ENCODE data around the gene TTC33.

DNA sequence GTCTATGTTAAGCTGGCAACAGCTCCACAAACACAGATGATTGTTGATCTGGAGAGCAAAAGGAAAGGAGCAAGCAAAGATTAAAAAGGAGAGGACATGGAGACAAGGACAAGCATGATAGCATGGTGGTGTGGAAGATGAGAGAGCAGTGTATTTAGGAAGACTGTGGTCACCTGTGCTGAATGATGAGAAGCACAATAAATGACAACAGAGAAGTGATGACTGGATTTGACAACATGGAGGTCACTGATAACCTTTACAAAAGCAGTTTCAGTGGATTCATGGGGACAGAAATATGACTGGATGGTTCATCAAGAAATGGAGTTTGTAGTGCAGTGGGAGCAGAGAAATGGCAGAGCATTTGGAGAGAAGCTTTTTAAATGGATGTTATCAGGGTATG lies 20.2 kb downstream of the TTC33 start:
- TF ChIP-seq, protein P1, sequence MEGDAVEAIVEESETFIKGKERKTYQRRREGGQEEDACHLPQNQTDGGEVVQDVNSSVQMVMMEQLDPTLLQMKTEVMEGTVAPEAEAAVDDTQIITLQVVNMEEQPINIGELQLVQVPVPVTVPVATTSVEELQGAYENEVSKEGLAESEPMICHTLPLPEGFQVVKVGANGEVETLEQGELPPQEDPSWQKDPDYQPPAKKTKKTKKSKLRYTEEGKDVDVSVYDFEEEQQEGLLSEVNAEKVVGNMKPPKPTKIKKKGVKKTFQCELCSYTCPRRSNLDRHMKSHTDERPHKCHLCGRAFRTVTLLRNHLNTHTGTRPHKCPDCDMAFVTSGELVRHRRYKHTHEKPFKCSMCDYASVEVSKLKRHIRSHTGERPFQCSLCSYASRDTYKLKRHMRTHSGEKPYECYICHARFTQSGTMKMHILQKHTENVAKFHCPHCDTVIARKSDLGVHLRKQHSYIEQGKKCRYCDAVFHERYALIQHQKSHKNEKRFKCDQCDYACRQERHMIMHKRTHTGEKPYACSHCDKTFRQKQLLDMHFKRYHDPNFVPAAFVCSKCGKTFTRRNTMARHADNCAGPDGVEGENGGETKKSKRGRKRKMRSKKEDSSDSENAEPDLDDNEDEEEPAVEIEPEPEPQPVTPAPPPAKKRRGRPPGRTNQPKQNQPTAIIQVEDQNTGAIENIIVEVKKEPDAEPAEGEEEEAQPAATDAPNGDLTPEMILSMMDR (IDR thresholded peaks at IDR 0.05) = no peak
- TF ChIP-seq EP300 (IDR thresholded peaks at IDR 0.05) (no peak), POLR2A (IDR thresholded peaks at IDR 0.05) (no peak), POLR2AphosphoS5 (IDR thresholded peaks at IDR 0.05) (no peak)

All from suprapubic skin (tissue), 4 donors.